Iris pigment epithelial cell (primary cell): ENCODE data around the gene OR6K2.
"Not testable (repeated sequence)": the region's sequence is repeated elsewhere in the genome, so short reads cannot be mapped to it uniquely, and the experiment has no call there.

Experiments
- DNase-seq: peaks from one replicate; pipeline ENCODE4 v3.0.0-alpha.2; 2011; ENCODE audit warnings: low read depth

Gene OR6K2, protein sequence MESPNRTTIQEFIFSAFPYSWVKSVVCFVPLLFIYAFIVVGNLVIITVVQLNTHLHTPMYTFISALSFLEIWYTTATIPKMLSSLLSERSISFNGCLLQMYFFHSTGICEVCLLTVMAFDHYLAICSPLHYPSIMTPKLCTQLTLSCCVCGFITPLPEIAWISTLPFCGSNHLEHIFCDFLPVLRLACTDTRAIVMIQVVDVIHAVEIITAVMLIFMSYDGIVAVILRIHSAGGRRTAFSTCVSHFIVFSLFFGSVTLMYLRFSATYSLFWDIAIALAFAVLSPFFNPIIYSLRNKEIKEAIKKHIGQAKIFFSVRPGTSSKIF

DNA sequence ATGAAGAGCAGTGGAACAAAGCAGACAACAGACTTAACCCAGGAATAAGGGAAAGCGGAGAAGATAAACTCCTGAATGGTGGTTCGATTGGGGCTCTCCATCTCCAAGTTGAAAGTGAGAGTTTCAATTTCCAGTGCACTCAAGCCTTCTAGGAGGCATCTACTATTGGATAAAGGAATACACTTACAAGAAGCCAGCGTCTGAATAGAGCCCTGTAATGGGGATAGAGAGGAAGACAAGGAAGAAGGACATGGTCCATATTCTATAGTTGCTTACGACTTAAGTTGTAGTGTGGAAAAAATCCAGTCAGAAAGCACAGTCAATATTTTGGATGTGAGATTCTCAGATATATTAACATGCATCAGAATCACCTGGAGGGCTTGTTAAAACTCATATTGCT is at the start of gene OR6K2:
OR6K2 (minus strand) TSS at position 101 of the 400 bp plus-strand sequence; CDS start at position 101, 0 bp downstream.
- no peak for DNase-seq

GRCh38 chr1:158735848-158736247 is 35.4 kb upstream of the OR6K2 start:
- no peak for DNase-seq

GRCh38 chr1:158732524-158732923 is 32.1 kb upstream of the OR6K2 start:
- no peak for DNase-seq

DNA sequence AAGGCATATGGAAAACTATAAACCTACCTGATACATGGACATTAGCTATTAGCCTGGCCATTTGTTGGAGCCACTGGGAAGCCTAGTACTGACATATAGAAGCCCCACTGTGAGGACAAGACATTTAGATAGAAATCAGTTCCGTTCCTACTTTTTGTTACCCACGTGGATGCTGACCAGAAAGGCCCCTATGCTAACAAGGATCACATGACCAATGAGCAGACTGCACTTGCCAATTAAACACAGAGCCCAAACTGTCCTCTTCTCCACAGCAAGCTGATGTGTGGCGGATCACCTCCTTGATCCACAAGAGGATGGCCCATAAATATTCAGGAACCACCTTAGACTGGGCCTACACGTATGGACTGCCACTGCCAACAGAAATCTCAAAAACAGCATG is 31.3 kb upstream of the OR6K2 start:
- no peak for DNase-seq

GRCh38 chr1:158730453-158730852 is 30.0 kb upstream of the OR6K2 start:
- no peak for DNase-seq

DNA sequence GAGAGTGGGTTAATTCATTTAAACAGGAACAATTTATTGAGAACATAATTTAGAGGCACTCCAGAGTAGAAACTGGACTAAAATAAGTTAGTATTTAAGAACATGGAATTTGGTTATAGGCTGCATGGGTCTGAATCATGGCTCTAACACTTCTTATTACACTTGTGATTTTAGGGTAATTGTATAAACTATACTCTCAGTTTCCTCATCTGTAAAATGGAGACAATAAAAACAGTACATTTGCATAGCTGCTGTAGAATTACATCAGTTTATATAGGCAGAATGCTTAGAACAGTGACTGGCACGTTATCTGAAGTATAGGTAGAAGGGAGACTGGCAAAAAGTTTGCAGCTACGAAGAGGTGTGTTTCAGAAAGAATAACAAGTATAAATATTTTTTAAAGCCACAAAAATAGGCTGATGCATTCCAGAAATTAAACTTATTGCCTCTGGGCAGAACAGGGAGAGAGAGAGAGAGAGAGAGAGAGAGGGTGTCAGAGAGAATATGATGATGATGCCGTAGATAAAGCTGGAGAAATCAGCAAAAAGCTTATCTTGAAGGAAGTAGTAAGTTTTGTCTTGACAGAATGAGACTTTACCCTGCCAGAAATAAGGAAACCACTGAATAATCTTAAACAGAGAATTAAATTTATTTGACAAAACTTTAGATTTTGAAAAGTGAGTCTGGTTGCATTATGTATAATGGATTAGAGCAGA is 28.2 kb upstream of the OR6K2 start:
- DNase-seq: no peak

DNA sequence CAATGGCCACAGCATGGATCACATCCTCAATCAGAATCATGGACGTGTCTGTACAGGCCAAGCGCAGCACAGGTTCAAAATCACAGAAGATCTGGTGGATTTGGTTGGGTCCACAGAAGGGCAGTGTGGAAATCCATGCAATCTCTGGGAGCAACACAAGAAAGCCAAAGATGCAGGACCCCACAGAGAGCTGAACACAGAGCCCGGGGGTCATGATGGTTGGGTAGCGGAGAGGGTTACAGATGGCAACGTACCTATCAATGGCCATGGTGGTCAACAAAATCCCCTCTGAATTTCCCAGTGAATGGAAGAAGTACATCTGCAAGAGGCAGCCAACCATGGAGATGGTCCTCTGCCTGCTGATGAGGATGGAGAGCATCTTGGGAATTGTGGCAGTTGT is 24.0 kb upstream of the OR6K2 start:
- no peak for DNase-seq

DNA sequence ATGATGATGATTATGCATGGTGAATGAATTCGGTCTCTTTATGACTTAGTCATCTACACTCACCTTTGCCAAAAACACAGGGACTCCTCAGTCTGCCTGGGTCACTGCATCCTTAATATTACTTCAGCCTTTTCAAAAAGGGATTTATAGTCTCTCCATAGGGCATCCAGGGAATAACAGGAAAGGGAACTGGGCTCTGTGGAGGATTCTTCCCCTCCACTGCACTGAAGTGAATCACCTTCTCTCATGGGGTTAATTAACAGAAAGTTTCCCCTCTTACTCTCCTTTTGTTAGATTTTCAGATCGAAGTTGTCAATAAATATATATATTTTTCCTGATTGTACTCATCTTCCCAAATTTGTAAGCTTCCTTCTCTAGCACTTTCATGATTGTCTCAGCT is 20.2 kb upstream of the OR6K2 start, which contains the start of gene OR6K3:
OR6K3 (minus strand) TSS at position 101 of the 400 bp plus-strand sequence. CDS start 2,605 bp downstream, outside the sequence.
- DNase-seq: no peak

GRCh38 chr1:158719664-158720063 is 19.2 kb upstream of the OR6K2 start:
- DNase-seq: no peak

GRCh38 chr1:158717344-158717743 is 16.9 kb upstream of the OR6K2 start:
- DNase-seq: no peak

- no peak for DNase-seq
Measured at GRCh38 chr1:158716335-158716734, 15.9 kb upstream of the OR6K2 start.

GRCh38 chr1:158714754-158715153 is 14.3 kb upstream of the OR6K2 start:
- DNase-seq: no peak

DNA sequence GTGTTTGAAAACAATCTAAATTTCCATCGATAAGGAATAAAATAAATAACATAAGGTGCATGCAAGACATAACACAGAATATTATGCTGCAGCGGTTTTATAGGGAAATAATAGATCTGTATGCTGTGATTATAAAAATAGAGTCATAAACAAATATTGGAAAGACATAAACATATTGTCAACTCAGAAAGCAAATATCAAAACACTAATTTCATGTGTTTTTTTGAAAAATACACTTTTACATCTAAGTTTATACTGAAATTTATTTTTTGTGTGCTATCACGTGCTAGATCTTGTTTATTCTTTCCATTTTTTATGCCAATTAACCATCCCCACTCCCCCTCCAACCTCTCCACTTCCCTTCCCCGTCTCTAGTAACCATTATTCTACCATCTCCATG is 10.6 kb upstream of the OR6K2 start:
- no peak for DNase-seq

GRCh38 chr1:158706096-158706495 is 5.6 kb upstream of the OR6K2 start:
- no peak for DNase-seq

- DNase-seq: no peak
Measured at GRCh38 chr1:158694596-158694995, 5.9 kb downstream of the OR6K2 start.

DNA sequence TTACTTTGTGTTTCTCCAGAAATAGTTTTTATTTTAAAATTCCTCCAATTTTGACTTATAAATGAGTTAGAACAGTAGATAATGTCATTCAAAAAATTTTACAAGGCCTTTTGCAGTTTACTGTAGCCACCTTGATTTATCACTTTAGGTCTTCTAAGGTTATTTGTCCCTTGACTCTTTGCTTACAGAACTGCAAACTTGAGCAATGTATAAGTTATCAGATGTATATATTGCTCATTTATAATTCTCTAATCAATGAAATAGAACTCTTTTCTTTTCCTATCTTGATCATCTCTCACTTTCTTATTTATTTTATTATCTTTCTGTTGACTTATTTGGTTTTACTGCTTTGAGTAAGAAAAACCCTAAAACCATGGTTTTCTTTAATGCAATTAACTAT is 8.1 kb downstream of the OR6K2 start:
- DNase-seq: no peak

- DNase-seq: no peak
Measured at GRCh38 chr1:158691907-158692306, 8.5 kb downstream of the OR6K2 start.

- DNase-seq: not testable (repeated sequence)
Measured at GRCh38 chr1:158691149-158691548, 9.3 kb downstream of the OR6K2 start.

DNA sequence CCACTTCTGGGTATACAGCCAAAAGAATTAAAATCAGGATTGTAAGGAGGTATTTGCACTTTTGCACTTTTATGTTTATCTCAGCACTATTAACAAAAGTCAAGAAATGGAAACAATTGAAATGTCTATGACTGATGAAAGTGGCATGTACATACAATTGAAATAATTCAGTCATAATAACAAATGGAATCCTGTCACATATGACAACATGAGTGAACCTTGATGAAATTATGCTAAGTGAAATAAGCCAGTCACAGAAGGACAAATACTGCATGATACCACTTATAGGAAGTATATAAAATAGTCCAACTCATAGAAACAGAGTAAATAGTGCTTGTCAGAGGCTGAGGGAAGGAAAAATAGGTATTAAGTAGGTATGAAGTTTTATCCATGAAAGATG is 10.6 kb downstream of the OR6K2 start:
- no peak for DNase-seq

- no peak for DNase-seq
Measured at GRCh38 chr1:158689110-158689509, 11.3 kb downstream of the OR6K2 start.

GRCh38 chr1:158688343-158688742 is 12.1 kb downstream of the OR6K2 start:
- not testable (repeated sequence) for DNase-seq

DNA sequence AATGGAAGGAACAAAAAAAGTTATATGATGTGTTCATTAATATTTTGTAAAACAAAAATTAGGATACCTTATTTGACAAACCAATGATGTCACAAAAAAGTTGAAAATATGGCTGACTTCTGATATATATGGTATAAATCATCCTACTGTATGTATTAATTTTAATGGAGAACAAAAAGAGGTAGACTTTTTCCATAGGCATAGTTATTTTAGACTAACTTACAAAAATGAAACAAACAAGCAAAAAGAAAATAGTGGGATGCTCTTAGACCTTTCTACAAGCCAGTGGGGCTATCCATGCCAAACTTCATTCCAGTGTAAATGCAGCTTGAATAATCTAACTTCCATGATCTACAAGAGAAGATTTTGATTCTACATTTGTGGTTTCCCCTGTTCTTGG is 13.4 kb downstream of the OR6K2 start:
- no peak for DNase-seq
